ENCODE data around the gene BEND5.

DNA sequence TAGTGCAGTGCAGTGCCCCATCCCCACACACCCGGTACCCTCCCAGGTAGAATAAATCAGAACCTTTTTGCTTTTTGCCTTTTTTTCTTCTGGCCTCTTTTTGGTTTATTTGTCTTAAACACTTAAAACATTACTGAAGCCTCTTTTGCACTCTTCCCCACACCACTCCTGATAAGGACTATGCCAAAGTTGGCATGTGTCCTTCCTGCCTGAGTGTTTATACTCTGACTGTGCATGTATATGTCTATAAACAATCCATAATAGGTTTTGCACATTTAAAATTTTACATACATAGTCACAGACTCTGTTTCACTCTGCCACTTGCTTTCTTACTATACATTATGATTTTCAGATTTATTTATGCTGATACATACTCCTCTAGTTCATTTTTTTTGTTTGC lies 59.6 kb downstream of the BEND5 start:
- TF ChIP-seq EP300 (IDR thresholded peaks at IDR 0.05): no peak
- TF ChIP-seq, protein P1, sequence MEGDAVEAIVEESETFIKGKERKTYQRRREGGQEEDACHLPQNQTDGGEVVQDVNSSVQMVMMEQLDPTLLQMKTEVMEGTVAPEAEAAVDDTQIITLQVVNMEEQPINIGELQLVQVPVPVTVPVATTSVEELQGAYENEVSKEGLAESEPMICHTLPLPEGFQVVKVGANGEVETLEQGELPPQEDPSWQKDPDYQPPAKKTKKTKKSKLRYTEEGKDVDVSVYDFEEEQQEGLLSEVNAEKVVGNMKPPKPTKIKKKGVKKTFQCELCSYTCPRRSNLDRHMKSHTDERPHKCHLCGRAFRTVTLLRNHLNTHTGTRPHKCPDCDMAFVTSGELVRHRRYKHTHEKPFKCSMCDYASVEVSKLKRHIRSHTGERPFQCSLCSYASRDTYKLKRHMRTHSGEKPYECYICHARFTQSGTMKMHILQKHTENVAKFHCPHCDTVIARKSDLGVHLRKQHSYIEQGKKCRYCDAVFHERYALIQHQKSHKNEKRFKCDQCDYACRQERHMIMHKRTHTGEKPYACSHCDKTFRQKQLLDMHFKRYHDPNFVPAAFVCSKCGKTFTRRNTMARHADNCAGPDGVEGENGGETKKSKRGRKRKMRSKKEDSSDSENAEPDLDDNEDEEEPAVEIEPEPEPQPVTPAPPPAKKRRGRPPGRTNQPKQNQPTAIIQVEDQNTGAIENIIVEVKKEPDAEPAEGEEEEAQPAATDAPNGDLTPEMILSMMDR (IDR thresholded peaks at IDR 0.05): no peak

Measured in stomach (tissue), 4 donors.